ENCODE data around the gene KIAA1586.

GRCh38 chr6:57064809-57065208, 18.3 kb downstream of the KIAA1586 start:
- TF ChIP-seq SPI1 (IDR thresholded peaks at IDR 0.05; ENCODE audit: borderline replicate concordance, low read depth): no peak
- no peak for TF ChIP-seq CTCF (IDR thresholded peaks at IDR 0.05; ENCODE audit: insufficient read depth, low read length)
- TF ChIP-seq, protein P1, sequence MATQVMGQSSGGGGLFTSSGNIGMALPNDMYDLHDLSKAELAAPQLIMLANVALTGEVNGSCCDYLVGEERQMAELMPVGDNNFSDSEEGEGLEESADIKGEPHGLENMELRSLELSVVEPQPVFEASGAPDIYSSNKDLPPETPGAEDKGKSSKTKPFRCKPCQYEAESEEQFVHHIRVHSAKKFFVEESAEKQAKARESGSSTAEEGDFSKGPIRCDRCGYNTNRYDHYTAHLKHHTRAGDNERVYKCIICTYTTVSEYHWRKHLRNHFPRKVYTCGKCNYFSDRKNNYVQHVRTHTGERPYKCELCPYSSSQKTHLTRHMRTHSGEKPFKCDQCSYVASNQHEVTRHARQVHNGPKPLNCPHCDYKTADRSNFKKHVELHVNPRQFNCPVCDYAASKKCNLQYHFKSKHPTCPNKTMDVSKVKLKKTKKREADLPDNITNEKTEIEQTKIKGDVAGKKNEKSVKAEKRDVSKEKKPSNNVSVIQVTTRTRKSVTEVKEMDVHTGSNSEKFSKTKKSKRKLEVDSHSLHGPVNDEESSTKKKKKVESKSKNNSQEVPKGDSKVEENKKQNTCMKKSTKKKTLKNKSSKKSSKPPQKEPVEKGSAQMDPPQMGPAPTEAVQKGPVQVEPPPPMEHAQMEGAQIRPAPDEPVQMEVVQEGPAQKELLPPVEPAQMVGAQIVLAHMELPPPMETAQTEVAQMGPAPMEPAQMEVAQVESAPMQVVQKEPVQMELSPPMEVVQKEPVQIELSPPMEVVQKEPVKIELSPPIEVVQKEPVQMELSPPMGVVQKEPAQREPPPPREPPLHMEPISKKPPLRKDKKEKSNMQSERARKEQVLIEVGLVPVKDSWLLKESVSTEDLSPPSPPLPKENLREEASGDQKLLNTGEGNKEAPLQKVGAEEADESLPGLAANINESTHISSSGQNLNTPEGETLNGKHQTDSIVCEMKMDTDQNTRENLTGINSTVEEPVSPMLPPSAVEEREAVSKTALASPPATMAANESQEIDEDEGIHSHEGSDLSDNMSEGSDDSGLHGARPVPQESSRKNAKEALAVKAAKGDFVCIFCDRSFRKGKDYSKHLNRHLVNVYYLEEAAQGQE (IDR thresholded peaks at IDR 0.05; ENCODE audit: insufficient replicate concordance, low read depth): no peak

Data from HL-60 (cell line).